Stimulated activated CD4-positive, alpha-beta T cell treated with anti-CD3 and anti-CD28 coated beads, TNF-alpha, amount 100 ng/mL, for 24 hours (primary cell): ENCODE data around the gene COL1A1.

Experiments
- DNase-seq, 3 experiments: peaks; one replicate each; pipeline ENCODE4 v3.0.0-alpha.2; 2020; ENCODE audit warnings: low read depth in 3 of 3

COL1A1 gene

DNA sequence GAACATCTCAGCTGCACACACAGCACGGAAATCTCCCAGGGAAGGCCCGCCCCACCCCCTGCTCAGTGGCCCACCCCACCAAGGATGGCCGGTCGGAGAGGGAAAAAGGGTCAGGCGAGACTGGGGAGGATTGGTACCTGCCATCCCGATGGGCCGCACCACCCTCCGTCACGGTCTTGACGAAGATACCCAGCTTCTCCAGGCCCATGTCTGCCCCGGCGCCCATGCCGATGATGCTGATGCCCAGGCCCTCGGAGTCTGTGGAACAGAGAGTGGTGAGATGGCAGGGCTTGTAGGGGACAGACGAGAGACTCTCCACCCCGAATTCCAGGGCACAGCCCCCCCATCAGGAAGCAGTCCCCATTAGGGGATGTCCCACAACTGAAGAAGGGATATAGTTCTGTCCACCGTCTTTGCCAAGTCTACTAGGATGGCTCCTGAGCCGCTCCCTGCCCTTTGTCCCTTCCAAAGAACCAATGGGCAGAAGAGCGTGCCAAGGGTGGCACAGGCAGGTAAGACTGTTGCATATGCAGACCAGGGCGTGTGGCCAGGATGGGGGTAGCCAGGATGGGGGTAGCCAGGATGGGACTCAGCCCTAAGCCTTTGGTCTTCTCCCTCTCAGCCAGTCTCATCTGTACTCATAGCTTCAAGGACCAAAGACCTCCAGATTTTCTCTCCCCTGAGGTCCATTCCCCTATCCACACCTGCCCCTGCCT, 57.8 kb downstream of the COL1A1 start:
- no peak for DNase-seq

GRCh38 chr17:50141745-50142110, 59.7 kb downstream of the COL1A1 start:
- no peak for DNase-seq

DNA sequence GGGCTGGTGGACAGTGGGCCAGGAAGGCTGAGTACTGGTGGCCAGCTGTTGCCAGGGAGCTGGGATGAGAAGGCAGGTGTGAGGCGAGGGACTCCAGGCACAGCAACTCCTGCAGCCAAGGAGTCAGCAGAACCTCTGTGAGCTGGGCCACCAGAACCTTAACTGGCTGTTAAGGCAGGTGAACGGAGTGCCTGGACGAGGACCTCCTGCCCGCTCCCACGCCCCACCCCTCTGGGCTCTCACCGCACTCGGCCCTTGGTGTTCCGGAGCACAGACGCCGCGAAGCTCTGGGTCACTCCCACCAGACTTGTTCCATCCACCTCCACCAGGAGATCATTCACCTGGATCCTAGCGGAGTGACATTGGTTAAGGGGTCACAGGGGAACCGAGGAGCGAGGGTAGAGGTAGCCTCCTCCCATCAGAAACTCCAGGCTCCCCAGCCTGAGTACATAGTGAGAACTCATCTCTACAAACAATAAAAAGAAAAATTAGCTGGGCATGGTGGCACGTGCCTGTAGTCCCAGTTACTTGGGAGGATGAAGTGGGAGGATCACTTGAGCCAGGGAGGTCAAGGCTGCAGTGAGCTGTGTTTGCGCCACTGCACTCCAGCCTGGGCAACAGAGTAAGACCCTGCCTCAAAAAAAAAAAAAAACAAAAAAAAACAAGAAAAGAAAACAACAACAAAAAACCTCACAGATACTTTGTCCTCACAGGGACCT, 60.2 kb downstream of the COL1A1 start:
- DNase-seq: no peak

DNA sequence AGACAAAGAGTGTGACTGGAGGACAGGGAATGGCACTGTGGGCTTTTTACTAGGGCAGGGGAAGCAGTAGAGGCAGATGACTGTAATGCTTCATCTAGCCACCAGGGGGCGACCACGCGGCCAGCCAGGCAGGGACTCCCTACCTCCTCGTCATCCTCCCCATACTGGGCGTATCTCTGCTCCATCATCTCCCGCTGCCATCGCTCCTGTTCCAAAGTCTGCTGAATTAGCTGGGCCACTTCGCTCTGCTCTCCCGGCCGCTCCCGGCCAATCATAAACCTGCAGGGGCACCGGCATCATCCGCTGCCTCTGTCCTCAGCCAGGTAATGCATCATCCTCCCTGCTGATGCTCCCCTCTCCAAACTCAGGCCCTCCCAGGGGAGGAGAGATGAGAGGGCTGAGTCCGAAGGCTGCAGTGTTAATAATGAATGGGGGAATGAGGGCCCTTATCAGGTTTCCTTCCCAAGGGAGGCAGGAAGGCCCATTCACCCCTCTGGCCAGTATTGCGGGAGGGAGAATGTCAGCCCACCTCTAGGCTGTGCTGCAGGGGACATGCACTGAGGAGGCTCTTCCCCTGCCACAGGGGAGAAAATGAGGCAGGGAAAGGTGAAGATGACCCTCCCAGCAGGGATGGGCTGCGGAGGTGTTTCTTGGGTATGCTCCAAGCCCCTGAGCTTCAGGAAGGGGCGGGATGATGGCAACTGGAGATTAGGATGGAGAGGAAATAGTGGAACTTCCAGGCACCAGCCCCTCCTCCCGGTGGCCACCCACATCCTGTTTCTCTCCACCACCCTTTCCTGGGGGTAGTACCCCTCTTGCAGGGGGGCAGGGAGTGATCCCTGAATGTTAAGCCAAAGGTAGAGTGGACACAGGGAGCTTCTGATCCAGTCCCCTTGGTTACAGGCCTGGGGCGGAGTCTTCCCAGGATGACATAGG, 61.2 kb downstream of the COL1A1 start:
- peak; percentile 57 to 80 (median 62) for DNase-seq

DNA sequence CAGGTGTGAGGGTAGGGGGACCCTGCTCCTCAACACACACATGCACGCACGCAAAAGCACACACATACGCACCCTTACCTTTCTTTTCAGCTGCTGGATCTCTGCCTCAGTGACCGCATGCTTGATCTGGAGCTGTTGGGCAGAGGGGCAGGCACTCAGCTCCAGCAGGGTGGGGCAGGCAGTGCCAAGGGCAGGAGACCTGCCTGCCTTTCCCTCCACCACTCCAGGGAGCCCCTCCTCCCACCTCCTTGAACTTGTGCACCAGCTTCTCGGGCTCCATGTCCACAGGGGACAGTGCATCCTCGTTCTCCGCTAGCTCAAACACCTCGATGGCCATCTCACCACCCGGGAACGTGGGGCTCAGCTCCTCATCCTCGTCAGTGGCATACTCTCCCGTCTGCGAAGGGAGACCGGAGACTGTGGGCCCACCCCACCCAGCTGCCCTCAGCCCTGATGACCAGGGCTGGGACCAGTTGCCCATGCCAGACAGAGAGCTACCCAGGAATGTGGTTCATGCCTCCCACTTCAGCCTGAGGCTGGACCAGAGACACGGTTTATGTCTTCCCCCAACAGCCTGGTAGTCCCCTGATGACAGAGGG, 62.1 kb downstream of the COL1A1 start:
- no peak for DNase-seq

- DNase-seq: no peak
These were observed 64.4 kb downstream of the COL1A1 start for GRCh38 chr17:50137042-50137441.

DNA sequence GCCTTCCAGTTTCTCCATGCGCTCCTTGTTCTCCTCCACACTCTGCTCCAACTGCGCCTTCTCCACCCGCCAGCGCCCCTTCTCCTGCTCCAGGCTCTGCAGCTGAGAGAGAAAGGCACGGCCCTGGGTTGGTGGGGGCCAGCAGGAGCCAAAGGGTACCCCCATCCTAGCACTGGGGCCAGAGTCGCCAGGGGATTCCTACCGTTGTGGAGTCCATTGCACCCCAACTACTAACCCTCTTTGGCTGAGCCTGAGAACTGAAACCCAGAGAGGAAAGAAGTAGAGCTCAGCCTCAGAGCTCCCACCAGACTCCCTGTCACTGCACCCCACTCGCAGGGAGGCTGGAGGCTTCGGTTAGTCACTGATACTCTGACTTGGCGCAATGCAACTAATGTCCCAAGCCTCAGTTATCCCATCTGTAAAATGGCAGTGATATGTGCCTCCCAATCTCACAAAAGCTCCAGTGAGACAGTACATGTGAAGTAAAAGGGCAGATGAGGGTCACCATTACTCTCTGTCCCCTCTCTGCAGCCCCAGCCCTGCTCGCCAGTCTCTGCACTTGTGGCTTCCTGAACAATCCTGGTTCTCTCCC, 65.2 kb downstream of the COL1A1 start:
- DNase-seq: no peak

DNA sequence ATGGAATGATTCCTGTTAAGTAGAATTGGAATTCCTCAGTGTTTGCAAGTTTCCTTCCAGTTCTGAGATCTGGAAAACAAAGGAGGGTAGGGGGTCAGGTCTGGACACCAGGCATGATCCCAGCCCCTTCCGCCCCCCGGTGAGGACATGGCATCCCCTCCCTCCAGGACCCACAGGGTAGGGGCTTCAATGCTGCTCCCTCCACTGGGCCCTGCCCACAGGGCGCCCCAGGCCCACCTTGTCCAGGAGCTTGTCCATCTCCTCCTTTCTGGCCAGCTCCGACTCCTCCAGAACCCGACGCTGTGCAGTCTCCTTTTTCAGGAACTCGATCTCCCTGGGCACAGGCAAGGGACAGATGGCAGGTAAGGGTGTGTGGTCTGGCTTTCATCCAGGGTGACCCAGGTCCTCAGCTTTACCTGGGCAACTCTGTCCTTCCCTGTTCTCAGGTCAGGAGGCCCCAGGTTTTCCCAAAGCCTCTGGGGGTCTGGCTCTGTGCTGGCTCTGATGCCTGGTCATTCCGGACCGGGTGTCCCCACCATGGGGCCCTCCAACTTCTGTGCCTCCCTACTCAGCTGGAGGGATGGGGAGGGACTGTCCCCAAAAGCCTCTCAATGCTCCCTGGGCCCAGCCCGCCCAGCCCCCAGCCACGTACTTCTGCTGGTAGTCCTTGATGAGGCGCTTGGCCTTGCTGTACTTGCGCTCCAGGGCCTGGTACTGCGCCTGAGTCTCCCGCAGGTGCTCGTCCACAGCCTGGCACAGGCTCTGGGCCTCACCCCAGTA, 65.9 kb downstream of the COL1A1 start:
- DNase-seq: no peak

GRCh38 chr17:50134206-50135110, 67.0 kb downstream of the COL1A1 start:
- DNase-seq: no peak

GRCh38 chr17:50133769-50134099, 67.7 kb downstream of the COL1A1 start:
- no peak for DNase-seq
